ENCODE results near the gene DCC.
"Not testable (repeated sequence)": the region's sequence is repeated elsewhere in the genome, so short reads cannot be mapped to it uniquely, and the experiment has no call there.

The DCC gene

DNA sequence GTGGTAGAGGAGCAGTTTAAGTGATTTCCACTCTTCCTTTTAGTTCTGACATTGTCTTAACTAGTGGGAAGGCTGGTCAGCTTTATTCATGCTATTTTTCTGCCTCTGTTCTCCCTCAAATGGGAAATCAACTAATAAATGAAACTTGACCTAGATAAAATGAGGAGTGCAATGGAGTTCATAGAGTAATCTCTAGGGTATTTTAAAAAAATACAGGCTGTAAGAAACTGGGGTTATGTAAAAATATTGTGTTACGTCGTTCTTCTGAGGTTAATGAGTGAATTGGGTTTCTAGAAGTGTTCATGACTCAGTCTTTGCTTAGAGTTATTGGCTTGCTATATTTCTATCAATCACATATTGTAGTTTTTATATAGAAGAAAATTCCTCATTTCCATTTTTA is 1150.0 kb downstream of the DCC start:
- no peaks in the 10 kb centered on the region for H3K27me3 ChIP-seq
- H3K36me3 ChIP-seq: no peaks in the 10 kb centered on the region
- H3K4me1 ChIP-seq: peaks cover 0 to 8% (median 2%) of the 10 kb centered on the region in 4 donors
- intact Hi-C loops (cut with DNase I; ENCODE audit: low total_unique reads): no loop called here
- H3K27ac ChIP-seq: no peak overlapping the region
- DNase-seq: no peak
- H3K4me3 ChIP-seq: no peak overlapping the region
- H3K9me3 ChIP-seq: no peaks in the 10 kb centered on the region
- TF ChIP-seq, protein P1, sequence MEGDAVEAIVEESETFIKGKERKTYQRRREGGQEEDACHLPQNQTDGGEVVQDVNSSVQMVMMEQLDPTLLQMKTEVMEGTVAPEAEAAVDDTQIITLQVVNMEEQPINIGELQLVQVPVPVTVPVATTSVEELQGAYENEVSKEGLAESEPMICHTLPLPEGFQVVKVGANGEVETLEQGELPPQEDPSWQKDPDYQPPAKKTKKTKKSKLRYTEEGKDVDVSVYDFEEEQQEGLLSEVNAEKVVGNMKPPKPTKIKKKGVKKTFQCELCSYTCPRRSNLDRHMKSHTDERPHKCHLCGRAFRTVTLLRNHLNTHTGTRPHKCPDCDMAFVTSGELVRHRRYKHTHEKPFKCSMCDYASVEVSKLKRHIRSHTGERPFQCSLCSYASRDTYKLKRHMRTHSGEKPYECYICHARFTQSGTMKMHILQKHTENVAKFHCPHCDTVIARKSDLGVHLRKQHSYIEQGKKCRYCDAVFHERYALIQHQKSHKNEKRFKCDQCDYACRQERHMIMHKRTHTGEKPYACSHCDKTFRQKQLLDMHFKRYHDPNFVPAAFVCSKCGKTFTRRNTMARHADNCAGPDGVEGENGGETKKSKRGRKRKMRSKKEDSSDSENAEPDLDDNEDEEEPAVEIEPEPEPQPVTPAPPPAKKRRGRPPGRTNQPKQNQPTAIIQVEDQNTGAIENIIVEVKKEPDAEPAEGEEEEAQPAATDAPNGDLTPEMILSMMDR (IDR thresholded peaks at IDR 0.05): no peak

DNA sequence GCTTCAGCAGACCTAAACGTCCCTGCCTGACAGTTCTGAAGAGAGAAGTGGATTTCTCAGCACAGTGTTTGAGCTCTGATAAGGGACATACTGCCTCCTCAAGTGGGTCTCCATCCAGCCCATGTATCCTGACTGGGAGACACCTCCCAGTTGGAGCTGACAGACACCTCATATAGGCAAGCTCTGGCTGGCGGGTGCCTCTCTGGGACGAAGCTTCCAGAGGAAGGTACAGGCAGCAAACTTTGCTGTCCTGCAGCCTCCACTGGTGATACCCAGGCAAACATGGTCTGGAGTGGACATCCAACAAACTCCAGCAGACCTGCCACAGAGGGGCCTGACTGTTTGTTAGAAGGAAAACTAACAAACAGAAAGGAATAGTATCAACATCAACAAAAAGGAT is 1156.0 kb downstream of the DCC start:
- H3K9me3 ChIP-seq: no peaks in the 10 kb centered on the region
- H3K4me1 ChIP-seq: no peaks in the 10 kb centered on the region
- intact Hi-C loops (cut with DNase I; ENCODE audit: low total_unique reads): no loop called here
- no peak overlapping the region for H3K4me3 ChIP-seq
- TF ChIP-seq, protein P1 (IDR thresholded peaks at IDR 0.05): no peak
- no peak for DNase-seq
- no peaks in the 10 kb centered on the region for H3K27me3 ChIP-seq
- H3K27ac ChIP-seq: no peak overlapping the region
- no peaks in the 10 kb centered on the region for H3K36me3 ChIP-seq

DNA sequence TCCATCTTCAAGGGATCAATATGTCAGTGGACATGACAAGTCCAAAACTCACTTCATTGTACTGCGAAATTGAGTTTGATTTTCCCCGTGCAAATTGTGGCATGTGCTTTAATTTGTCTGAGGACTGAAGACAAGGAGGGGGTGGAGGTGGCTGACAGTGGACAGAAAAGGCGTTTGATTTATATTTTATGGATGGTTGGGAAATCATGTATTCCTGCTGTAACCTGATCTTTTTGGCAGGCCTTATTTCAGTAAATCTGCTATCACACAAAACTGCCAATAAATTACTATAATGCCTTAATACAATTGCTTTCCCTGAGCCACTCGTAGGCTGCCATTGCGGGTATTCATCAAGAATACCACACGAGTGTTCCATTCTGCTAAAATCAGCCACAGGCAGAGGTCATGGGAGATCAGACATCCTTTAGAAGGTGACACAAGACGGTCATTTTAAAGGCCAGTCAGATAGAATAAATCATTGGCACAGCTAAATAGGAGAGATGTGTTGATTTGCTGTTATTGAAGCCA is 1164.0 kb downstream of the DCC start:
- TF ChIP-seq, protein P1 (IDR thresholded peaks at IDR 0.05): no peak
- intact Hi-C loops (cut with DNase I; ENCODE audit: low total_unique reads): no loop called here
- H3K4me3 ChIP-seq: no peak overlapping the region

DNA sequence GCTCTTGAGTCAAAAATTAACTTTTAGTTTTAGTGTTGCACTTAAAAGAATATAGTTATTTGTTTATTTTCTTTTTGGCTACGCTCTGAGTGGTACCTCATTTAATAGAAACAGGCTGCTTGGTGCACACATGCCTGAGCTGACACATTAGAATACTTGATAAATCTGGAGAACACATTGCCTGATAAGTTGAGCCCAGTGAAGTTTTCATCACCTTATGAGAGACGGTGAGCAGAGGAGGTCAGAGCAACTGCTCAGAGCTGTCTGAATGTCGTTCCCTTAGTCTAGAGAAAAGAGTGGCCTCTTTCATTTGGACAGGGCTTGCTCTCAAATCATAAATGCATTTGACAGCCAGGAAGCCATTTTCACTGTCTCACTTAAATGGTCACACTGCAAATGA is 1168.5 kb downstream of the DCC start:
- Histone ChIP-seq H3K27ac (no peak overlapping the region), H3K4me3 (no peak overlapping the region), H3K9me3 (no peaks in the 10 kb centered on the region), H3K27me3 (no peaks in the 10 kb centered on the region), H3K4me1 (no peaks in the 10 kb centered on the region), H3K36me3 (no peaks in the 10 kb centered on the region)
- DNase-seq: no peak
- intact Hi-C loops (cut with DNase I; ENCODE audit: low total_unique reads): no loop called here
- TF ChIP-seq, protein P1 (IDR thresholded peaks at IDR 0.05): no peak

More for the DNA sequence above, 1164.0 kb downstream of the DCC start:
- H3K4me1 ChIP-seq: no peaks in the 10 kb centered on the region
- no peak overlapping the region for H3K27ac ChIP-seq
- no peaks in the 10 kb centered on the region for H3K36me3 ChIP-seq
- DNase-seq: no peak
- no peaks in the 10 kb centered on the region for H3K27me3 ChIP-seq
- no peaks in the 10 kb centered on the region for H3K9me3 ChIP-seq

DNA sequence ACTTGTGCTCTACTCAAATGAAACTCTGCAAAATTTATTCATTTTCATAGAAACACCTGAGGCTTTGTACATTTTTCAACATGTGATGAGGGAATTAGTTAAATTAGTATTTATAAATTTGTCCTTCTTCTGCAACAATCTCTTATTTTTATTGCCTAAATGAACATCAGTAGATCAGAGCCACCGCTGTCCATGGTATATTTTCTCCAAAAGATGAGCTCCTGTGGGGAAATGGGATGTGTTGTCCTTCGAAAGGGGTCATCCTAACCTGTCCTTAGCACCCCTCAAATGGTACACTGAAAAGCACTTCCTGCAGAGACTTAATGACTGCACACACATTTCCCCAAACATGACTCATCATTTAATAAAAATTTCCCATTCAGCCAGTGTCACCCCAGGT is 1169.9 kb downstream of the DCC start:
- Histone ChIP-seq H3K9me3 (no peaks in the 10 kb centered on the region), H3K4me3 (no peak overlapping the region), H3K4me1 (no peaks in the 10 kb centered on the region), H3K36me3 (no peaks in the 10 kb centered on the region), H3K27ac (no peak overlapping the region), H3K27me3 (no peaks in the 10 kb centered on the region)
- TF ChIP-seq, protein P1 (IDR thresholded peaks at IDR 0.05): no peak
- no peak for DNase-seq
- intact Hi-C loops (cut with DNase I; ENCODE audit: low total_unique reads): no loop called here

DNA sequence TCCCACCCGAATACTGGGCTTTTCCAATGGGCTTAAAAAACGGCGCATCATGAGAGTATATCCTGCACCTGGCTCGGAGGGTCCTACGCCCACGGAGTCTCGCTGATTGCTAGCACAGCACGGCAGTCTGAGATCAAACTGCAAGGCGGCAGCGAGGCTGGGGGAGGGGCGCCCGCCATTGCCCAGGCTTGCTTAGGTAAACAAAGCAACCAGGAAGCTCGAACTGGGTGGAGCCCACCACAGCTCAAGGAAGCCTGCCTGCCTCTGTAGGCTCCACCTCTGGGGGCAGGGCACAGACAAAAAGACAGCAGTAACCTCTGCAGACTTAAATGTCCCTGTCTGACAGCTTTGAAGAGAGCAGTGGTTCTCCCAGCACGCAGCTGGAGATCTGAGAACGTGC is 1171.7 kb downstream of the DCC start:
- H3K27ac ChIP-seq; H3K4me1 ChIP-seq; H3K9me3 ChIP-seq; H3K4me3 ChIP-seq; intact Hi-C loops (cut with DNase I; ENCODE audit: low total_unique reads); H3K36me3 ChIP-seq; H3K27me3 ChIP-seq; DNase-seq: not testable (repeated sequence)

Measured in tibial artery (tissue), 4 donors.